ENCODE data around the gene AMT. TPM values are rescaled to one million over a fixed set of nuclear protein-coding genes. Genes with fewer than 3 reads are reported as not detected.
A peak's percentile ranks its signal among the peaks of the same experiment; 100 is the strongest.

The AMT gene
- total and polyA plus RNA-seq, 8 donors = 9.2 to 43.5 (median 14.3) TPM

GRCh38 chr3:49415931-49416601 is 6.2 kb downstream of the AMT start:
- Histone ChIP-seq H3K36me3 (peaks cover 0 to 6% (median 0%) of the 10 kb centered on the region in 3 donors), H3K27ac (peak overlapping the region in 1 of 4 donors; percentile 37), H3K27me3 (no peaks in the 10 kb centered on the region), H3K4me3 (no peak overlapping the region), H3K4me1 (no peaks in the 10 kb centered on the region), H3K9me3 (no peaks in the 10 kb centered on the region)
- peak in 1 of 6 donors; percentile 13 for DNase-seq
- 54 to 60% methylated on average over 4 of the region's 4 CpGs for WGBS, 2 donors
- ATAC-seq = no peak
- intact Hi-C loops (cut with DNase I) = no loop called here
- no peak for TF ChIP-seq CTCF (IDR thresholded peaks at IDR 0.05)
- FAIRE-seq = no peak

GRCh38 chr3:49414753-49415152 is 7.5 kb downstream of the AMT start:
- Histone ChIP-seq H3K36me3 (peaks cover 0 to 6% (median 0%) of the 10 kb centered on the region in 3 donors), H3K4me1 (peaks cover 5 to 9% (median 8%) of the 10 kb centered on the region in 3 donors), H3K9me3 (no peaks in the 10 kb centered on the region), H3K27ac (no peak overlapping the region), H3K27me3 (no peaks in the 10 kb centered on the region), H3K4me3 (no peak overlapping the region)
- WGBS, 2 donors = 85 to 96% methylated on average over 2 of the region's 2 CpGs
- FAIRE-seq (no peak), DNase-seq (peak in 1 of 6 donors; percentile 14), ATAC-seq (no peak)
- intact Hi-C loops (cut with DNase I) = no loop called here
- TF ChIP-seq CTCF (IDR thresholded peaks at IDR 0.05) = no peak

- 51 to 69% methylated on average over 6 of the region's 6 CpGs for WGBS, 2 donors
- H3K27me3 ChIP-seq = no peaks in the 10 kb centered on the region
- peaks cover 0 to 6% (median 0%) of the 10 kb centered on the region in 3 donors for H3K36me3 ChIP-seq
- H3K27ac ChIP-seq = no peak overlapping the region
- TF ChIP-seq CTCF (IDR thresholded peaks at IDR 0.05) = no peak
- DNase-seq (peak in 1 of 6 donors; percentile 27), ATAC-seq (no peak), FAIRE-seq (no peak)
- intact Hi-C loops (cut with DNase I) = no loop called here
- peak overlapping the region in 2 of 4 donors; percentile 81 to 86 for H3K4me3 ChIP-seq
- H3K9me3 ChIP-seq = no peaks in the 10 kb centered on the region
- peaks cover 12 to 19% (median 13%) of the 10 kb centered on the region in 3 donors for H3K4me1 ChIP-seq
Measured at GRCh38 chr3:49413338-49413734, 8.9 kb downstream of the AMT start.

GRCh38 chr3:49412632-49413337 is 9.5 kb downstream of the AMT start:
- peaks cover 0 to 6% (median 0%) of the 10 kb centered on the region in 3 donors for H3K36me3 ChIP-seq
- 11 to 13% methylated on average over 16 of the region's 16 CpGs for WGBS, 2 donors
- DNase-seq (peak in 1 of 6 donors; percentile 29), FAIRE-seq (no peak), ATAC-seq (no peak)
- intact Hi-C loops (cut with DNase I) = no loop called here
- peak overlapping the region; percentile 59 to 86 (median 72) for H3K4me3 ChIP-seq
- H3K27ac ChIP-seq = peak overlapping the region; percentile 77 to 87 (median 84)
- H3K9me3 ChIP-seq = no peaks in the 10 kb centered on the region
- H3K4me1 ChIP-seq = peaks cover 12 to 23% (median 13%) of the 10 kb centered on the region in 3 donors
- no peak for TF ChIP-seq CTCF (IDR thresholded peaks at IDR 0.05)
- H3K27me3 ChIP-seq = no peaks in the 10 kb centered on the region
